CD4-positive, alpha-beta T cell (primary cell): ENCODE measurements around the gene CAMK2B. TPM values are rescaled to one million over a fixed set of nuclear protein-coding genes. Genes with fewer than 3 reads are reported as not detected.

ENCODE experiments used
- ATAC-seq: fragments of 200-7000 bp; cut with Tn5 transposase; one replicate; pipeline ENCODE4 v1.10.0; 2022; ENCODE audit warnings: mild to moderate bottlenecking; ENCODE audit not compliant: poor library complexity
- CTCF ChIA-PET: fragments of 350-600 bp; sonication (Branson Sonifier 250); formaldehyde crosslinking; loops from one replicate; lab custom pipeline; 2021; ENCODE audit warnings: antibody characterized with exemption, inconsistent platforms; lab: Charles Lee
- POLR2A ChIA-PET: fragments of 350-600 bp; sonication (Branson Sonifier 250); formaldehyde crosslinking; loops from one replicate; lab custom pipeline; 2021; ENCODE audit warnings: antibody characterized with exemption, inconsistent platforms; lab: Charles Lee
- DNase-seq, 14 experiments: peaks; one replicate each; pipeline ENCODE4 v3.0.0-alpha.2; 2013 to 2020; ENCODE audit warnings: mixed read lengths in 2 of 14
- H3K27ac ChIP-seq, 2 donors: one replicate each; pipeline versions ENCODE4 v1.5.1 to v1.7.0; 2013; ENCODE audit warnings: low read length in 2 of 2, low read depth in 1 of 2, mild to moderate bottlenecking in 1 of 2
- H3K27me3 ChIP-seq, 2 experiments: 1 replicate in 1 of 2; 2 replicates in 1 of 2; pipeline versions ENCODE4 v1.6.1 to v1.7.0; 2013; ENCODE audit warnings: low read length in 2 of 2, control low read depth in 1 of 2, mild to moderate bottlenecking in 1 of 2, moderate library complexity in 1 of 2; ENCODE audit not compliant: insufficient read depth in 2 of 2, control insufficient read depth in 1 of 2
- H3K36me3 ChIP-seq: one replicate; pipeline ENCODE4 v1.6.1; 2013; ENCODE audit warnings: low read length, control low read depth; ENCODE audit not compliant: insufficient read depth
- H3K4me1 ChIP-seq: one replicate; pipeline ENCODE4 v1.6.1; 2013; ENCODE audit warnings: low read length, control low read depth; ENCODE audit not compliant: insufficient read depth
- H3K4me3 ChIP-seq: one replicate; pipeline ENCODE4 v1.5.1; 2013; ENCODE audit warnings: mild to moderate bottlenecking, low read length, moderate library complexity
- H3K9me3 ChIP-seq, 2 experiments: 1 replicate in 1 of 2; 2 replicates in 1 of 2; pipeline versions ENCODE4 v1.6.1 to v1.7.0; 2013; ENCODE audit warnings: low read length in 2 of 2, mild to moderate bottlenecking in 2 of 2, control low read depth in 1 of 2, moderate library complexity in 1 of 2; ENCODE audit not compliant: control insufficient read depth in 1 of 2, insufficient read depth in 1 of 2
- H3K27ac Mint-ChIP-seq: one replicate; pipeline ENCODE4 v1.8.0; 2020; ENCODE audit warnings: mixed read lengths
- H3K27me3 Mint-ChIP-seq: one replicate; pipeline ENCODE4 v1.8.0; 2021; ENCODE audit warnings: mixed read lengths
- H3K36me3 Mint-ChIP-seq: one replicate; pipeline ENCODE4 v1.8.0; 2021; ENCODE audit warnings: low read depth, mixed read lengths
- H3K4me1 Mint-ChIP-seq: one replicate; pipeline ENCODE4 v1.8.0; 2021; ENCODE audit warnings: low read depth, mixed read lengths
- H3K4me3 Mint-ChIP-seq: one replicate; pipeline ENCODE4 v1.8.0; 2020; ENCODE audit warnings: mild to moderate bottlenecking, mixed read lengths
- H3K9me3 Mint-ChIP-seq: one replicate; pipeline ENCODE4 v1.8.0; 2020; ENCODE audit warnings: mixed read lengths
- CTCF ChIP-seq: fragments of 200-600 bp; IDR thresholded peaks from one replicate; pipeline ENCODE4 v1.8.0; 2022; ENCODE audit warnings: antibody characterized with exemption, mild to moderate bottlenecking
- intact Hi-C, 2 experiments: fragments of 100-400 bp; cut with DNase I in 1 of 2; cut with micrococcal nuclease in 1 of 2; formaldehyde crosslinking; loops; one replicate each; pipeline versions ENCODE4 v1.15.1 to v1.9.0; 2023 to 2025; cut with DNase I, micrococcal nuclease
- polyA plus RNA-seq, 2 donors: library from polyadenylated mRNA; unstranded; fragments of 120-200 nt; gene quantifications; one replicate each; pipeline ENCODE4 v1.2.1, GENCODE V29; 2013
- total RNA-seq, 174 experiments: library from RNA in 2 of 174; stranded (reverse) in 2 of 174; gene quantifications; one replicate each; pipeline ENCODE4 v1.2.3 and lab custom pipeline; 2021 to 2026

The CAMK2B gene
- total RNA-seq, result not detected
- 0.04 TPM for polyA plus RNA-seq (2013, experiment 1 of 2)
- polyA plus RNA-seq (2013, experiment 2 of 2), result 0.29 TPM
- 0 to 4.0 (median 0.17) reads per million in 172 experiments for total RNA-seq (lab: John Stamatoyannopoulos, UW)

- Histone ChIP-seq H3K36me3 (no peaks in the 10 kb centered on the region), H3K4me1 (no peaks in the 10 kb centered on the region), H3K27ac (no peak within 1 kb of the TSS), H3K27me3 (peaks cover 22 to 28% of the 10 kb centered on the region in 2 experiments), H3K9me3 (peaks cover 0 to 4% of the 10 kb centered on the region in 2 experiments), H3K4me3 (no peak within 1 kb of the TSS)
- Mint-ChIP-seq H3K27ac (no peak within 1 kb of the TSS), H3K4me3 (peak within 1 kb of the TSS; percentile 77), H3K27me3 (peaks cover 45% of the 10 kb centered on the region), H3K36me3 (no peaks in the 10 kb centered on the region), H3K9me3 (no peaks in the 10 kb centered on the region), H3K4me1 (peaks cover 4% of the 10 kb centered on the region)
- ChIA-PET CTCF (no interaction called here), POLR2A (no interaction called here)
- intact Hi-C loops, result no loop called here
- TF ChIP-seq CTCF, result no peak
- no peak for ATAC-seq
- DNase-seq, result no peak
Observed at GRCh38 chr7:44325201-44325671, at the start of gene CAMK2B. CAMK2B (minus strand) TSS chr7:44325594; CDS start chr7:44325421, 173 bp downstream.

- no peak overlapping the region for H3K27ac Mint-ChIP-seq
- peaks cover 19% of the 10 kb centered on the region for H3K27me3 Mint-ChIP-seq
- ChIA-PET CTCF (no interaction called here), POLR2A (no interaction called here)
- peaks cover 9% of the 10 kb centered on the region for H3K4me1 Mint-ChIP-seq
- no peaks in the 10 kb centered on the region for H3K4me1 ChIP-seq
- no peaks in the 10 kb centered on the region for H3K9me3 ChIP-seq
- H3K27me3 ChIP-seq, result no peaks in the 10 kb centered on the region
- no peak for TF ChIP-seq CTCF
- ATAC-seq (no peak), DNase-seq (no peak)
- H3K36me3 ChIP-seq, result no peaks in the 10 kb centered on the region
- intact Hi-C loops, result no loop called here
- H3K4me3 ChIP-seq, result no peak overlapping the region
- H3K27ac ChIP-seq, result no peak overlapping the region
- no peaks in the 10 kb centered on the region for H3K9me3 Mint-ChIP-seq
- no peaks in the 10 kb centered on the region for H3K36me3 Mint-ChIP-seq
- H3K4me3 Mint-ChIP-seq, result no peak overlapping the region
Observed at GRCh38 chr7:44374007-44374763, 48.8 kb upstream of the CAMK2B start.

- Histone ChIP-seq H3K27me3 (peaks cover 6 to 7% of the 10 kb centered on the region in 2 experiments), H3K27ac (no peak overlapping the region), H3K4me3 (no peak overlapping the region), H3K36me3 (no peaks in the 10 kb centered on the region), H3K4me1 (no peaks in the 10 kb centered on the region), H3K9me3 (peaks cover 2 to 4% of the 10 kb centered on the region in 2 experiments)
- no peak for ATAC-seq
- Mint-ChIP-seq H3K4me1 (peaks cover 12% of the 10 kb centered on the region), H3K9me3 (no peaks in the 10 kb centered on the region), H3K4me3 (no peak overlapping the region), H3K36me3 (no peaks in the 10 kb centered on the region), H3K27me3 (peaks cover 22% of the 10 kb centered on the region), H3K27ac (no peak overlapping the region)
- DNase-seq, result no peak
- intact Hi-C loops, result no loop called here
- TF ChIP-seq CTCF, result no peak
- CTCF ChIA-PET, result no interaction called here
- POLR2A ChIA-PET, result no interaction called here
Observed at GRCh38 chr7:44373418-44373740, 48.0 kb upstream of the CAMK2B start.
